ENCODE data around the gene ZNF91. TPM values are rescaled to one million over a fixed set of nuclear protein-coding genes. Genes with fewer than 3 reads are reported as not detected.
"Not testable (repeated sequence)": the region's sequence is repeated elsewhere in the genome, so short reads cannot be mapped to it uniquely, and the experiment has no call there.

ZNF91 gene
- total RNA-seq, 1 donor from 2014 or later: 103 TPM

GRCh38 chr19:23318941-23319340, 76.3 kb downstream of the ZNF91 start:
- DNase-seq: not testable (repeated sequence)

DNA sequence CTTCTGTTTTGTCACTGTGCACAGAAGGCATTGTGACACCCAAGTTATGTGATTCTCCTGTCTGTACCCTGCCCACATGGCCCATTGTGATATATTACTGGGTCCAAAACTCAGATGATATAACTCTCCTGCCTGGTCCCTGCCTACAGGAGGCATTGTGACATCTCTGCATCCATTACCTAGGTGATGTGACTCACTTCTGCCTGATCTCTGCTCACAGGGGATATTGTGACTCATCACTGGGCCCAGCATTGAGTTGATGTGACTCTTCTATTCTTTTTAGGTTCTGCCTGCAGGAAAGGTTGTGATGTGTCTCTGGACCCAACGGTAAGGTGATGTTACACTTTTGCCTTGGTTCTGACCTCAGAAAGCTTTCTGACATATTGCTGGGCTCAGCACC, 77.1 kb downstream of the ZNF91 start:
- no peak for DNase-seq

GRCh38 chr19:23315286-23315685, 80.0 kb downstream of the ZNF91 start:
- DNase-seq: no peak

DNA sequence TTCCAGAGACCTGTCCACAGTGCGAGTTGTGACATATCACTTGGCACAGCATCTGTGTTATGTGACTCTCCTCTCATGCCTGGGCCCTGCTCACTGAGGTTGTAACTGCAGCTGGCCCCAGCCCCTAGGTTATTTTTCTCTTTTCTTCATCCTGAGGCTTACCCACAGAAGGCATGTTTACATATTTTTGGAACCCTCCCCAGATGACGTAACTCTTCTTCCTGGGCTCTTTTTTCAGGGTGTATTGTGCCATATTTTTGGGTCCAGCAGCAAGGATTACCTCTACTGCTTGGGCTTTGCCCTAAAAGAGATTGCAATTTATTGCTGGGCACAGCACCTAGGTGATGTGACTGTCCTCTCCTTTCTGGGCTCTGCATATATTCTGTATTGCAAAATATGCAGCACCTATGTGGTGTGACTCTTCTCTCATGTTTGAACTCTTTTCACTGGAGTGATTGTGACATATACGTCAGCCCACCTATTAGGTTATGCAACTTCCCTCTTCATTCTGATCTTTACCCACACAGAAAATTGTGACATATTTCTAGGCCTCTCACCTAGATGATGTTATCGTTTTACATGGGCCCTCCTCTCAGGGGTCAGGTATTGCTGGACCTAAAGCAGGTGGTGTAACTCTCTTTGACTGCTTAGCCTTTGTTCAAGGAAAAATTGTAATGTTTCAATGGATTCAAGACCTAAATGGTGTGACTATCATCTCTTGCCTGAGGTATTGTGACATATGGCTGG, 80.6 kb downstream of the ZNF91 start:
- DNase-seq: no peak

DNA sequence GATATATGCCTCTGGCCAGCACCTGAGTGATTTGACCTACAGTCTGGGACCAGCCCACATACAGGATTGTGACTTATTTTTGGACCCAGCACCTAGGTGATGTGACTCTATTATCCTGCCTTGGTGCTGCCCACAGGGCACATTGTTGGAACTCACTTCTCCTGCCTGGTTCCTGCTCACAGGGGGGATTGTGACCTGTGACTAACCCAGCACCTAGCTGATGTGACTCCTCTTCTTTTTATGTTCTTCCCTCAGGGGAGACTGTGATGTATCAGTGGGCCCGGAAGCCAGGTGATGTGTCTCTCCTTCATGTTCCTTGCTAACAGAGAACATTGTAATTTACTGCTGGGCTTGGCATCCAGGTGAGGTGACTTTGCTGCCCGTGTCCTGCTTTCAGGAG, 82.1 kb downstream of the ZNF91 start:
- DNase-seq: no peak

GRCh38 chr19:23312515-23312914, 82.8 kb downstream of the ZNF91 start:
- DNase-seq: no peak

DNA sequence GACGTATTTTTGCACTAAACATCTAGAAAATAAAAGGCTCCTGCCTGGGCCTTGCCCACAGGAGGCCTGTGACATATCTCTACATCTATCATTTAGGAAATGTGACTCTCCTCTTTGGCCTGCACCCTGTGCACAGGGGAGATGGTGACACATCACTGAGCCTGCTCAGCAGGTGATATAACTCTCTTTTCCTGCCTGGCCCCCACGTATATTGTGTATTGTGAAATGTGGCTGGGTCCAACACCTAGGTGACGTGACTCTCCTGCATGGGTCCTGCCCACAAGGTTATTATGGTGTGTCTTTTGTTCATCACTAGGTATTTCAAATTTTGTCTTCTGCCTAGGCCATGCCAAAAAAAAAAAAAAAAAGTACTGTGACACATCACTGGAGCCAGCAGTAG, 83.7 kb downstream of the ZNF91 start:
- DNase-seq: no peak

DNA sequence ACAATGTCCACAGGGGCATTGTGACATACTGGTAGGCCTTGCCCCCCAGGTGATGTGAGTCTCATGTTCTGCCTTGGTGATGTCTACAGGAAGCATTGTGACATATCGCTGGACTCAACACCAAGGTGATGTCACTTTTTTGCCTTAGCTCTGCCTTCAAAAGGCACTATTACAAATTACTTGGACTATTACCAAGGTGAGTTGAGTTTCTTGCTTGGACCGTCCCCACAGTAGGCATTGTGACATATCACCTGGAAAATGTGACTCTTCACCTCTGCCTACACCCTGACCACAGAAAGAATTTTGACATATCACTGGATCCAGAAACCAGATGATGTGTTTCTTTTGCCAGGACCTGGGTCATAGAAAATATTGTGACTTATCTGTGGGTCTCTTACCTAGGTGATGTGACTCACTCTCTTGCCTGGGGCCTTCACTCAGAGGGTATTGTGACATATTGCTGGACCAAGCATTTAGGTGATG, 84.5 kb downstream of the ZNF91 start:
- DNase-seq: no peak

DNA sequence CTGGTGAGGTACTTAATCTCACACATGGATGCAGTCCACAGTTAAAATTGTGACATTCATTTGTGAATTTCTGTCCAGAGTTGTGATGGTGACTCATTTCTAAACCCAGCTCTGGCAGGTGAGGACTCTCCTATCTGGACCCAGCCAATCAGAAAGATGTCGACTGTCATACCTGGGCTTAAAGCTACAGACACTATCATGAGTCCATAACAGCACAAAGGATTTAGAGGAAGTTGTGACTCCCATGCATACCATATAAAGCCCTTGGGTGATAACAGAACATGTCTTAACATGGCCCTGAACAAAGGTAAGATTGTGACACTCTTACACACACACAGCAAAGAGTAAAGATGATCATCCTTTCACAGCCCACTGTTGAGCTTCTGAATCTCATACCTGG, 85.3 kb downstream of the ZNF91 start:
- DNase-seq: no peak

DNA sequence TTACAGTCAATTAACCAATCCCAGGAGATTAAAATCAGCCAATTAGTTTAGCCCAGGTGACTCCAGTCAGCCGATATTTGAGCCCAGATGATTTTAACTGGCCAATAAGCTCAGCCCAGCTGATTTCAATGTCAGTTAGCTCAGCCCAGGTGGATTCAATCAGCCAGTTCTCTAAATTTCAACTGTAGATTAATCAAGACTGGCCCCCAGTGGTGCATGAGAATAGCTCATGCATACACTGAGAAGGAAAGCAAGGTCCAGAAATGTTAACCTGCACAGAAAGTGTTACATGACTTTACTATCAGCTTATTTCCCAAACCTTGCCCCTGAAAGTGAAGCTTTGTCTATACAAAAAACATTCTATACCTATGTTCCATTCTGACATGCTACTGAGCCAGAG, 89.7 kb downstream of the ZNF91 start:
- no peak for DNase-seq

- DNase-seq: no peak
Measured at GRCh38 chr19:23304238-23304637, 91.0 kb downstream of the ZNF91 start.

DNA sequence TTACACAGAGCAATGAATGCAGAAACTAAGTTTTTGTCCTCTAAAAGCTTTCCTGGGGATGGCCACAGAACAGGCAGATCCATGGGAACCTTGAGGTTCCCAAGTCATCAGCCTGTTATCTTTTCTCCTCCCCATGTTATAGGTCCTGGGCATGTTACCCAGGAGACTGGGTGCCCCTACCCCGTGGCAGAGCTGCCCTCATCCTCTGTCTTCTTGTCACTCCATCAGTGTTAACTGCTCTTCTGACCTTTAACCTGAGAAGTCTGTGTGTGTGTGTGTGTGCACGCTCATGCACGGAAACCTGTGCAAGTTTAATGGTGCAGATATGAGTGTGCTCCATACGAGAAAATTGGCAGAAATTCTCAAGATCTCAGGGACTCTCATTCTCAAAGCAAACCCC, 101.1 kb downstream of the ZNF91 start:
- no peak for DNase-seq

DNA sequence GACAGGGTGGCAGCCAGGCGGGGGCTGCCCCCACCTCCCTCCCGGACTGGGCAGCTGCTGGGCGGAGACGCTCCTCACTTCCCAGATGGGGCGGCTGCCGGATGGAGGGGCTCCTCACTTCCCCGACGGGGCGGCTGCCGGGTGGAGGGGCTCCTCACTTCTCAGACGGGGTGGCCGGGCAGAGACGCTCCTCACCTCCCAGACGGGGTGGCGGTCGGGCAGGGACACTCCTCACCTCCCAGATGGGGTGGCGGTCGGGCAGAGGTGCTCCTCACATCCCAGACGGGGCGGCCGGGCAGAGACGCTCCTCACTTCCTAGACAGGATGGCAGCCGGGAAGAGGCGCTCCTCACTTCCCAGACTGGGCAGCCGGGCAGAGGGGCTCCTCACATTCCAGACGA, 105.3 kb downstream of the ZNF91 start:
- not testable (repeated sequence) for DNase-seq

Small RNA genes within 50 kb of the gene (small RNA-seq; reads per million reads assigned to genes)
- gene VN1R91P (ENCODE audit: low replicate concordance): not detected

Other genes starting within 250 kb of the ZNF91 start
- gene ZNF724, start 145.1 kb downstream of the ZNF91 start, total RNA-seq: 6.4 TPM

Measured in skin of body (tissue), 3 donors.